Stimulated activated CD4-positive, alpha-beta T cell treated with anti-CD3 and anti-CD28 coated beads, Interleukin-1b, Interleukin-23, amount 100 ng/mL, for 24 hours (primary cell): ENCODE results near the gene CHRNA4.
"Not testable (repeated sequence)": the region's sequence is repeated elsewhere in the genome, so short reads cannot be mapped to it uniquely, and the experiment has no call there.

Source experiments
- DNase-seq, 4 experiments: peaks; one replicate each; pipeline ENCODE4 v3.0.0-alpha.2; 2020; ENCODE audit warnings: low read depth in 4 of 4, low spot score in 1 of 4

Gene CHRNA4

DNA sequence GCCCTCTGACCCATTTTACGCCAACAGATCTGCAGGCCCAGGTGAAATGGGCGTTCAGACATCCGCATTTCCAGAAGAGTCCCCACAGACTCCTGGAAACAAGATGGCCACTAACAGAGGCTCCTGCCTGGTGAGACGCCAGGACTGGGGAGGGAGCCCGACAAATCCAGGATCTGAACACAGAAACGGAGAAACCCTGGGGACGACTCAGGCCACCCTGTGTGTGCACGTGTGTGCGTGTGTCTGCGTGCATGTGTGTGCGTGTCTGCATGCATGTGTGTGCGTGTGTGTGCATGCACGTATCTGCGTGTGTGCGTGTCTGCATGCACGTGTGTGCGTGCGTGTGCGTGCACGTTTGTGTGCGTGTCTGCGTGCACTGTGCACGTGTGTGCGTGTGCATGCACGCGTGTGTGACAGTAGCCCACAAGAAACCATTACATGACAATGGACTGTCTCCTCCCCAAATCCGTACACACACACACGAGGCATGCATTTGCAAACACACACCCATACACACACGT is 24.9 kb downstream of the CHRNA4 start:
- DNase-seq = no peak

DNA sequence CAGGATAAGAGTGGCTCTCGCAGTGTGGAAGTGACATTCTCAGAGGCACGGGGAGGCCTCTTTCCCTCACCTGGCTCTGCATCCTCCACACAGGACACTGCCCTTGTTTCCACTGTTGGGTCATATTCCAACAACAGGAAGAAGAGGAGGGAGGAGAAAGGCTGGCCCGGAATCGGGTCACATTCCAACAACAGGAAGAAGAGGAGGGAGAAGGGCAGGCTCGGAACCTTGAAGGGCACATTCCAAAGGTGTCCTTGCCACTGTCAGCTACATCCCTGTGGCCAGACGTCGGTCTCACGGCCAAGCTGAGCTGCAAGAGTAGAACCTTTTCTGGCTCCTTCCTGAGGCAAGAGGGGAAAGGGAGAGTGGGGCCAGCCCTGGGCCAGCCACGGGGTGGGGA is 25.4 kb downstream of the CHRNA4 start:
- DNase-seq = no peak

DNA sequence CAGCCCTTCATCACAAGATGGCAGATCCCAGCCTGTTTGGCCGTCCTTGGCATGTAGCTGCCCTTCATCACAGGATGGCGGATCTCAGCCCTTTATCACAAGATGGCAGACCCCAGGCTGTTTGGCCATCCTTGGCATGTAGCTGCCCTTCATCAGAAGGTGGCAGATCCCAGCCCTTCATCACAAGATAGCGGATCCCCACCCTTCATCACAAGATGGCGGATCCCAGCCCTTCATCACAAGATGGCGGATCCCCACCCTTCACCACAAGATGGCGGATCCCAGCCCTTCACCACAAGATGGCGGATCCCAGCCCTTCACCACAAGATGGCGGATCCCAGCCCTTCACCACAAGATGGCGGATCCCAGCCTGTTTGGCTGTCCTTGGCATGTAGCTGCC is 26.1 kb downstream of the CHRNA4 start:
- not testable (repeated sequence) for DNase-seq

DNA sequence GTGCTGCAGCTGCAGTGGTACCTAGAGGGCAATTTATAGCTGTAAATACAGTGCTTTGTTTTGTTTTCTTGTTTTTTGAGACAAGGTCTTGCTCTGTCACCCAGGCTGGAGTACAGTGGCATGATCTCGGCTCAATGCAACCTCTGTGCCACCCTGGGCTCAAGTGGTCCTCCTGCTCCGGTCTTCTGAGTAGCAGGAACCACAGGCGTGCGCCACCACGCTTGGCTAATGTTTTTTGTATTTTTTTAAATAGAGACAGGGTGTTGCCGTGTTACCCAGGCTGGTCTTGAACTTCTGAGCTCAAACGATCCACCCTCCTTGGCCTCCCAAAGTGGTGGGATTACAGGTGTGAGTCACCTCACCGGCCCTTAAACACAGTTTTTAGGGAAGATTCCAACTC is 26.8 kb downstream of the CHRNA4 start:
- no peak for DNase-seq

DNA sequence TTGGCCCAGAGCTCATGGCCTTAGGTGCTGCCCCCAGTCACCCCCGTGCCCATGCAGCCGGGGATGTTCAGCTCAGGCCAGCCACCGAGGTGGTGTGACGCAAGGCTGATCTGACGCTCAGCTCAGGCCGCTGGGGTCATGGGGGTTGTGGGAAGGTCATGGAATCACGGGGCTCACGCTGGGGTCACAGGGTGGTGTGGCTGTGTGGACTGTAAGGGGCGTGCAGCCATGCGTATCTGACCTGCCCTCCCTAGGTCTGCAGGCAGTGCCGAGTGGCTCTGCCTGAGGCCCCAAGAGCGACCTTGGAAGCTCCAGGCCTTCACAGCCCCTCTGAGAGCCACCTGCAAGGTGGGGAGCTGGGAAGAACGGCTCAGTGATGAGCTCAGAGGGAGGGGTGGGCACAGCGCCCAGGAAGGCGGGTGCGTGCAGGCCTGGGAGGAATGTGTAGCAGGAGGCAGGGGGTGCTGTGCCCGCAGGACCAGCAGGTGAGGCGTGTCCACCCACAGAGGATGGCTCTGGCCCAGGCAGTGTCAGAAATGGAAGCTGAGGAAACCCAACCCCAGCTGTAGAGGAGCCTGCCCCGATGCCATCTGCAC is 27.8 kb downstream of the CHRNA4 start:
- DNase-seq = no peak

DNA sequence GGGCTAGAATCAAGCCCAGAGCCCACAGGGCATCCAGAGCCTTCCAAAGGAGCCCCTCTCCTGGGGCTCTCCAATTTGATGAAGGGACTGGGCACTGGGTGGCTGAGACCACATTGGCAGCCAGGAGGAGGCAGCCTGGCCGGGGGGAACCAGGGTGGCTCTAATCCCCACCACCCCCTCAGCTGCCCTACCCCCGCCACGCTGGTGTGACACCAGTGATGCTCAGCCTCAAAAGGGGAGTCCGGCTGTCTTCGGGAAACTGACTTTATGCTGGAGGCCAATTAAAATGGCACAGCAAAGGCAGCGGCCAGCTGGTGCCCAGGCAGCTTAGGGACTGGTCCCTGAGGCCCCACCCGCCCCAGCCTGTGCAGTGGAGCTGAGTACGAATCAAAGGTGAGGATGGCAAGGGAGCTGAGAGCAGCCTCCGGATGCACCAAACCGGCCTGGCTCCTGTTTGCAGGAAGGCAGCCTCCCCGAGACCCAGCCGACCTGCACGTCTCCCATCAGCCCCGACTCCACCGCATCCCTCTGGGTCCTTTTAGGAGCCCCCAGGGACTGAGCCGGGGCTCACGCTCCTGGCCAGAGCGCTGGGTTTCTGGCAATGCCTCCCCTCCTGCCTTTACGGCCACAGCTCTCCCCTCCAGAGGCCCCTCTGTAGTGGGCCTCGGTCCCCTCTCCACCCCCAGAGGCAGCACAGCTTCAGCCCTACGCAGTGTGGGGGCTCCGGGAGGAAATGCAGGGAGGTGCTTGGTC is 28.5 kb downstream of the CHRNA4 start:
- no peak for DNase-seq

DNA sequence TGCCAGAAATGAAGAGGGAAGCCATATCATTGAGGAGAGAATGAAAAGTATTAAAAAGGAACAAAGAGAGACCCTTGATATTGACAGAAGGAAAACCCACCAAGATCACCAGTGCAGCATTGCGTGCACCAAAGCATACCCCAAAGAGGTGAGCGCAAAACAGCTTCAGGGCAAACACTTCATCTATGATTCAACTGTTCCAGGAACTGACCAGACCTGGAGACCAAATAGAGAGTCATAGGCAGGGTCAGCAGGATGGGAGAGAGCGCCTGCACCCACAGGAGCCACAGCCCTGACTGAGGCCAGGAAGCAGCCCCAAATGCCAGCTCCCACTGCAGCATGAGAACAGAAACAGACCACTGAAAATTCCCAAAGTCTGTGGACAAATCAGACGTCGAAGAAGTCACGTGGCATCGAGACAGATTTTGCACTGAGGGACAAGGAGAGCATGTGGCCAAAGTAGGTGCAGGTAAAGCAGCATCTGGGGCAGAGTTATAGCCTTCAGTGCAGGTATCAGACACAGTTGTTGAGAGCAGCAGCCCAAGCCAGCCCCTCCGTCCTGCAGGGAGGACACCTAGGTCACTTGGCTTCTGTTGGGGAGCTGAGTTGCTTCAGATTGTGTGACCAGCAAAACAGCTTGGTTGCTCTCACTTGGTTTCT is 29.3 kb downstream of the CHRNA4 start:
- no peak for DNase-seq

DNA sequence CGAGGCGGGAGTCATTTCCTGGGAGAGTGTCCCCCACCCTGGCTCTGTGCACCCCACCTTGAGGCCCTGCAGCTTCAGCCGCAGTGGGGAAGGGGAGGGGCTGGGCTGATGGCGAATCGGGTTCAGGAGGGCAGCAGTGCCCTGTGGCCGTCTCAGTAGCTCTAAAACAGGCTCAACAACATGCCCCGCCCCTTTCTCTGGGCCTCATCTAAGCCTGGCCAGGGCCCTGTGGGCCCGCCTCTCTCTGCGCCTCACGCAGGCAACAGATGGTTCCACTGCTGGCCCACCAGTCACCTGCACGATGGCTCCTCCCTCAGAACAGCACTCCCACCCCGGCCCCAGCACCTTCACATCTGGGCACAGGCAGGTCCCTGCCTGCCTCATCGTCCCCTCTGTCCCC is 30.2 kb downstream of the CHRNA4 start:
- DNase-seq = no peak

DNA sequence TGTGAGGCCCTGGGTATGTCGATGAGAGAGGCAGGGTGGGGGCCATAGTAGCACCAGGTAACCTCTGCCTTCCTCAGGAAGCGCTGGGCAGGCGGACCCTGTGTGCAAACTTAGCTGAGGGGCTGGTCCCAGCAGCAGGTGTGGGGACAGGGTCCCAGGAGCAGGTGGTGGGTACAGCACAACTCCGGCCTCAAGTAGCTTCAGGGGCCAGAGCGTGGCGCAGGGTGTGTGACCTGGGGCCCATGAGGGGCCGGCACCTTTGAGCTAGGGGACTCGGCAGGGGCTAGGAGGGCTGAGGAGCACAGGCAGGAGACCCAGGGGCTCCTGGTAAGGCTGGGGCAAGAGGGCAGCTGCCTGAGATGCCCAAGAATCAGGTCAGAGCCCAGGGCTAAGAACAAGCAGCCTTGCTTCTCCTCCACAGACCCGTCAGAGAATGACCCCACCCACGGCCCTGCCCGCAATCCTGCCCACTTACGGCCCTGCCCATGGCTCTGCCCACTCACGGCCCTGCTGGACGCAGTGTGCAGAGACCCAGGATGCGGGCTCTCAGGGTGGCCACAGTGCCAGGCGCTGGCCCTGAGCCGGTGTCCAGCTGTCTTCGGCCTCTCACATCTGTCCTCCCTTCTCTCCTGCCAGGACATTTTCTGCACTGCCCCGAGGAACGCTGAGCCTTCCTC is 30.9 kb downstream of the CHRNA4 start:
- DNase-seq = no peak

DNA sequence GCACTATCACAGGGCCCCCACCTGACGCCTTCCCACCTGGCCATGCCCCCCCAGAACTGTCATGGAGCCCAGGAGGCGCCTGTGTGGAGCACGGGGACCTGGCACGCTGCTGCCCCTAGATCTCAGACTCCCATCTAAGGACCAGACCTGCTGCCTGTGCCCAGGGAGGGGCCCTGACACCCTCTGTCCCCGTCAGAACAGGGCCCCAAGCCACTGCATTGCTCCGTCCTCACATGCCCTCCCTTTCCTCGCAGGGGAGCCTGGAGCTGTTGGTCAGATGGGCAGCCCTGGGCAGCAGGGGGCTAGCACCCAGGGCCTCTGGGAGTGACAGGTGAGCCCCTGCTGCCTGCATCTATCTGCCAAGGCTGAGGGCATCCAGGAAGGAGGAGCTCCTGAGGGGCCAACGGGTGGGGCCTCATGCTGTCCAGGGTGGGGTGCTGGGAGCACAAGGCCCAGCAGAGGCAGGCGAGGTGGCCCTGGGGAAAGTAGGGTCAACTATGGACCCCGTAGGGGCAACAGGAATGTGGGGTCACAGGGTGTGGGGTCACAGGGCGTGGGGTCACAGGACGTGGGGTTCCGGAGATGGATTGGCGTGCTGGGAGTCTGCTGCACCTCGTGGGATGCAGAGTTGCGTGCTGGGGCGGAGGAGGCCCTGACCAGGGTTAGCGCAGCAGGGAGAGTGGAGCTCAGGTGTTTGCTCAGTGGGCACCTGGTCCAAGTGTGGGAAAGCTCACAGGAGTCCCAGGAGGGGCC is 31.6 kb downstream of the CHRNA4 start:
- no peak for DNase-seq

DNA sequence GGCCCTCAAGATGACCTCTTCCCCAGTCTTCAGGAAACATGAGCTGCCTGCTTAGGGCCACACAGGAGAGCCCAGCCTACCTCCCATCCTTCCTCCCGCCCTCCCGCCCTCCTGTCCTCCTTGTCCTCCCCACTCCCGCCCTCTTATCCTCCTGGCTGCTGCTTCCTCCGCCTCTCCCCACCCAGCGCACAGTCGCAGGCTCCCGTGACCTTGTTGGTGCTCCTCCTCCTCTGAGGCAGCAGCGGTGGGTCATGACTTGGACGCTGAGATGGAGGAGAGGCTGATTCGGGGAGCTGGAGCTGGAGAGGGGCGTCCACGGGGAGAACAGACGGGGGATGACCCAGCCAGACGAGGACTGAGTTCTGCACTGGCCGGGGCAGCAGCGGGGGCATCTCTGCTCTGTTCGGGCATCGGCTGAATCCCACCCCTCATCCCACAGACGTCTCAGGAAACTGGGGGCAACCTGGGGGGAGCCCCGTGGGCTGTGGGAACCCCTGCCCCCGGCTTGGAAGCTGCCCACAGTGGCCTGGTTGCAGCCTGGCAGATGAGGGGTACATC is 32.4 kb downstream of the CHRNA4 start:
- DNase-seq = no peak

DNA sequence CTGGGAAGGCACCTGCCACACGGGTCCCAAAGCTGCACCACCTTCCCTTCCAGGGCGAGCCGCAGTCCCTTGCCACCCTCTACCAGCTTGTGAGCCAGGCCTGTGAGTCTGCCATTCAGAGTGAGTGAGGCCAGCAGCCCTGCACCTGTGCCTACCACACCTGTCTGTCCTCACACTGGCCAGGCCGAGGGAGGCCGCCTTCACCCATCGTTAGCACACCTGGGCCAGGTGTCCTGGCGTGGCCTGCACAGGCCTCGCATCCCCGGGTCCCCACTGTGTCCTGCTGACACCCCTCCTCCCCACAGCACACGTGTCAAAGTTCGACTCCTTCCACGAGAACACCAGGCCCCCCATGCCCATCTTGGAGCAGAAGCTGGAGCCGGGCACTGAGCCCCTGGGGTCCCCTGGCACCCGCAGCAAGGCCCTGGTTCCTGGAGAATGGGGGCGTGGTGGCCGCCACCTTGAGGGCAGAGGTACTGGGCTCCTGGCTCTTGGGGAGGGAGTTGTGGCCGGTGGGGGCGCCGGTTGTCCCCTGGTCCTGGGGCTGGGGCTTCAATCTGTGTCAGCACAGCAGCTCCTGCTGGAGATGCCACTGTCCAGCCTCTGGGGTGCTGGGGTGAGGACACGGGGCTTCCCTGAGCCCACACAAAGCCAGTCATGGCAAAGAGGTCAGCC is 33.0 kb downstream of the CHRNA4 start:
- DNase-seq = no peak

DNA sequence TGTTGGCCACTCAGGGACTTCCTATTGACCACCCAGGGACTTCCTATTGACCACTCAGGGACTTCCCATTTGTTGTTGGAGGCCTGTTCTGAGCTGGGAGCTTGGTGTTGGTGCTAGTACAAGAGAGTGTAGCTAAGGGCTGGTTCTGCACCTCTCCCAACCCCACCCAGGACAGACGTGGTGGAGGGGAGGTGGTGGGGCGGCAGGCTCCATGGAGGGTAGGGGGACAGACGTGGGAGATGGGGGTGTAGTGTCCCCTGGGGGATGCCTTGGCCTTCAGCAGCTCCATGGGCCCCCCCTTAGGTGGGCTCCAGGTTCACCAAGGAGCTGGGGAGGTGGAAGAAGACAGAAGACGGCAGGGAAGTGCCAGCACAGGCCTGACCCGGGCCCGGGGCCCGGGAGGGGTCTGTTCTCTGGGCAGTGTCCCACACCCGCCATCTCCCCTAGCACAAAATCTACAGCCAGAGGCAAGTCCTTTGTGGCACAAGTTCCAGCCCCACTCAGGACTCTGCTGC is 33.9 kb downstream of the CHRNA4 start:
- DNase-seq = no peak

DNA sequence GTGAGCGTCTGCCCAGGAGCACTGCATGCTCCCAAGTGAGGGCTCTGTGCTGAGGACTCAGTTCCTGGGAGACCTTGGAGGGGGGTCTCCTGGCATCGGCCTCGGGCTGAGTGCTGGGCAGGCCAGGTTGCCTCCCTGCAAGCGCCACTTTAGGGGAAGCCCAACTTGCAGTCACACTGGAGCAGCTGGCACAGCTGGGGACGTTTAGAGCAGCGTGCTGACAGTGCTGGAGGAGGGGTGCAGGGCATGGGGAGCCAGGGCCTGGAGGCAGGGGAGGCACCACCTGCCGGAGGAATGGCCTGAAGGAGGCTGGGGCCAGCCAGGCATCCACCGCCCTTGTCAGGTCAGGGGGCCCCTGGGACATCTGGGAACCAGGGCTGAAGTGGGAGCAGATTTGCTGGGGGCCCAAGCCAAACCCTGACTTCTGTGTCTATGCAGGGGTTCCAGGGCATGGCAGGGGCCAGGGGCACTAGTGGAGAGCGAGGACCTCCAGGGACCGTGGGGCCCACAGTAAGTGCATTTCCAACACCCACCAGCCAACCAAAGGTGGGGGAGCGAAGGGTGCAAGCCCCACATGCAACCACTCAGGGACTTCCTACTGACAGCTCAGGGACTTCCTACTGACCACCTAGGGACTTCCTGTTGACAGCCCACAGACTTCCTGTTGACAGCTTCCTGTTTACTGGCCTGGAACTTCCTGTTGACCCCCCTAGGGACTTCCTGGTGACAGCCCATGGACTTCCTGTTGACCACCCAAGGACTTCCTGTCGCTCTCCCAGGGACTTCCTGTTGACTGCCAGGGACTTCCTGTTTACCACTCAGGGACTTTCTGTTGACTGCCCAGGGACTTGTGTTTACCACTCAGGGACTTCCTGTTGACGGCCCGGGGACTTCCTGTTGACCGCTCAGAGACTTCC is 34.6 kb downstream of the CHRNA4 start:
- no peak for DNase-seq

DNA sequence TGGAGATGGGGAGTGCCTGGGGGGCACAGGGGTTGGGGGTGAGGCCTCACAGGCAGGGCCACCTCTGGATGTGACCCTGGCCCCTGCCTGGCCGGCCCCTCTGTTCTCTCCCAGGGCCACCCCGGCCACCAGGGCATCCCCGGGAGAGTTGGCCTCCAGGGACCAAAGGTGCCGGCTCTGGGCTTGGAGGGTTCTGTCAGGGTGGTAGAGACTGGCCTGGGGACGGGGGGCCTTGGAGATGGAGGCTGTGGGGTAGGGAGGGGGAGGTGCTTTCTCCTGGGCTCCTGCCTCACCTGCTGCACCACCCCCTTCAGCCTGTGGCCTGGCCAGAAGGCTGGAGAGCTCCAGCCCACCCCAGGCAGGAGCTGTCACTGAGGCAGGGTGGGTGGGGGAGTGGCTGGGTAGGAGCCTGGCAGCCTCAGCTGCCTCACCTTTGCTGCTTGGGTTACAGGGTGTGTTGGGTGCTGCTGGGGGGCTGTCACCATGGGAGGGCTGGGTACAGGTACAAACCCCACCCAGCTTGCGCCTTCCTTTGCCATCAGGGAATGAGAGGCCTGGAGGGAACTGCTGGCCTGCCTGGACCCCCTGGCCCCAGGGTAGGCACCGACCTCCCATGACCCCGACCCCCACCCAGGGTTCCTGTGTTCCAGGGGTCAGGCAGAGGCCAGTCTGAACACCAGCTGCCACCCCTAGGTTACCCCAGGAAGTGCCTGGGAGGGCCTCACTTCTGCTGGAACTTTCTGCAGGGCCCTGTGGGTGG is 35.4 kb downstream of the CHRNA4 start:
- DNase-seq = no peak

DNA sequence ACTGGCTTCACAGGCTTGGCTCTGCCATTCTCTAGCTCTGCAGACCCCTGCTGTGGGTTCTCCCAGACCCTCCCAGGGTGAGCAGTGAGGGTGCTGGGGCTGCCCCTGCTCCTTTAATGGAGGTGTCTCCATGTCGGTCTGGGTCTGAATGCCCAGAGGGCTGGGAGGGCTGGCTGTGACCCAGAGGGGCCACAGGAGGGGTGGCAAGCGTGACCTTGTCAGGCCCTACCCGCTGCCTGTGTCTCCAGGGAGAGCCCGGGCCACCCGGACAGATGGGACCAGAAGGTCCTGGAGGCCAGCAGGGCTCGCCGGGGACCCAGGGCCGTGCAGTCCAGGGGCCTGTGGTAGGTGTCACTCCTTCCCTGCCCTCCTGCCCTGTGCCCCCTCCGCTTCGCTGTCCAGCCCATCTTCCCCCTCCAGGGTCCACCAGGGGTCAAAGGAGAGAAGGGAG is 36.1 kb downstream of the CHRNA4 start:
- DNase-seq = no peak

DNA sequence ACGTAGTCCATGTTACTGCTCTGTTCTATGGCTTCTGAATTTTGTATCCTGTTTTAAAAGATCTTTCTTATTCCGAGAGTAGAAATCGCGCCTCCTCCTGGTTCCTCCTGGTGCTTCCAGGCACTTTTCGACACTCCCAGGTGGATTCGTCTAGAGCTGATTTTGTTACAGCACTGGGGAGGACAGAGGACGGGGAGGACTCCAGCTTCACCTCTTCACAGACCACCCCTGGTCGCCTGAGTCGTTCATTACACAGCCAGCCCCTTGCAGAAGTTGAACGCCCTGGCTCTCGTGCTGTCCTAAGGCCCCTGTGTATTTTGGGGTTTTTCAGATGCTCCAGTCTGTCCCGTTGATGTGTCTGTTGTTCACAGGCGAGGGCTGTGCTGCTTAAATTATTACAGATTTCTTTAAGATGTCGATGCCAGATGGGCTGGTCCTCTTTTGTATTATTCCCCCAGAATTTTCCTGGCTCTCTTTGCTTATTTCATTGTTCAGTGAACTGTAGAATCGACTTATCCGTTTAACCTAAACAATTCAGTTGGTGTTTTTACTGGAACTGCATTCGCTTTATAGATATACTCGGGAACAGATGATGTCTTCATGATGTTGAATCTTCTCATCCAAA is 37.7 kb downstream of the CHRNA4 start:
- DNase-seq = no peak

DNA sequence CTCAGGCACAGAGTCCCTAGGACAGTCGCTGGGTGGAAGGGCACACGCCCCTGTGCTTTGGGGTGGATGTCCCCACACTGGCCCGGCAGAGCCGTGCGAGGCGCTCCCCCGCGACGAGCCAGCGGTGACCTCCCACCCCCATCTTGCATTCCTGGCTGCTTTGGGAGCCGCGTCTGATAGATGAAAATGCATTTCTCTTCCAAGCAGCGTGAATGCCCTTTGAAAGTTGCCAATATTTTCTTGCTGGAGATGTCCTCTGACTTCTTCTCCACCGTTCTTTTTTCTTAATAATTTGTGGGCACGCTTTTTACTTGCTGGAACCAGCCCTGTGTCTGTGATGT is 38.2 kb downstream of the CHRNA4 start:
- no peak for DNase-seq
